Measurements from ENCODE around the gene CHCHD3.
"Not testable (repeated sequence)": the region's sequence is repeated elsewhere in the genome, so short reads cannot be mapped to it uniquely, and the experiment has no call there.

The CHCHD3 gene

GRCh38 chr7:132904209-132904608, 177.7 kb downstream of the CHCHD3 start:
- no peak for DNase-seq (ENCODE audit: low read depth, low spot score)

GRCh38 chr7:132902294-132902693, 179.6 kb downstream of the CHCHD3 start:
- not testable (repeated sequence) for DNase-seq (ENCODE audit: low read depth, low spot score)

GRCh38 chr7:132901241-132901640, 180.6 kb downstream of the CHCHD3 start:
- no peak for DNase-seq (ENCODE audit: low read depth, low spot score)

GRCh38 chr7:132899833-132900232, 182.1 kb downstream of the CHCHD3 start:
- DNase-seq (ENCODE audit: low read depth, low spot score): no peak

DNA sequence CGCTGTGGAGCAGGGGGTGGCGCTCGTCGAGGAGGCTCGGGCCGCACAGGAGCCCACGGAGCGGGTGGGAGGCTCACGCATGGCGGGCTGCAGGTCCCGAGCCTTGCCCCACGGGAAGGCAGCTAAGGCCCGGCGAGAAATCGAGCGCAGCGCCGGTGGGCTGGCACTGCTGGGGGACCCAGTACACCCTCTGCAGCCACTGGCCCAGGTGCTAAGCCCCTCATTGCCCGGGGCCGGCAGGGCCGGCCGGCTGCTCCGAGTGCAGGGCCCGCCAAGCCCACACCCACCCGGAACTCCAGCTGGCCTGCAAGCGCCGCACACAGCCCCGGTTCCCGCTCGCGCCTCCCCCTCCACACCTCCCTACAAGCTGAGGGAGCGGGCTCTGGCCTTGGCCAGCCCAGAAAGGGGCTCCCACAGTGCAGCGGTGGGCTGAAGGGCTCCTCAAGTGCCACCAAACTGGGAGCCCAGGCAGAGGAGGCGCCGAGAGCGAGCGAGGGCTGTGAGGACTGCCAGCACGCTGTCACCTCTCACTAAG, 183.2 kb downstream of the CHCHD3 start:
- DNase-seq (ENCODE audit: low read depth, low spot score): not testable (repeated sequence)

- DNase-seq (ENCODE audit: low read depth, low spot score): no peak
These were observed 184.7 kb downstream of the CHCHD3 start for GRCh38 chr7:132897093-132897687.

GRCh38 chr7:132895231-132895630, 186.7 kb downstream of the CHCHD3 start:
- no peak for DNase-seq (ENCODE audit: low read depth, low spot score)

- DNase-seq (ENCODE audit: low read depth, low spot score): no peak
These were observed 188.3 kb downstream of the CHCHD3 start for GRCh38 chr7:132893560-132893959.

DNA sequence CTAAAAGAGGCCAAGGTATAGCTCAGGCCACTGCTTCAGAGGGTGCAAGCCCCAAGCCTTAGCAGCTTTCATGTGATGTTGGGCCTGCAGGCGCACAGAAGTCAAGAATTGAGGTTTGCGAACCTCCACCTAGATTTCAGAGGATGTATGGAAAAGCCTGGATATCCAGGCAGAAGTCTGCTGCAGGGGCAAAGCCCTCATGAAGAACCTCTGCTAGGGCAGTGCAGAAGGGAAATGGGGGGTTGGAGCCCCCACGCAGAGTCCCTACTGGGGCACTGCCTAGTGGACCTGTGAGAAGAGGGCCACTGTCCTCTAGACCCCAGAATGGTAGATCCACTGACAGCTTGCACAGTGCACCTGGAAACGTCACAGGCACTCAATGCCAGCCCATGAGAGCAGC, 189.1 kb downstream of the CHCHD3 start:
- not testable (repeated sequence) for DNase-seq (ENCODE audit: low read depth, low spot score)

DNA sequence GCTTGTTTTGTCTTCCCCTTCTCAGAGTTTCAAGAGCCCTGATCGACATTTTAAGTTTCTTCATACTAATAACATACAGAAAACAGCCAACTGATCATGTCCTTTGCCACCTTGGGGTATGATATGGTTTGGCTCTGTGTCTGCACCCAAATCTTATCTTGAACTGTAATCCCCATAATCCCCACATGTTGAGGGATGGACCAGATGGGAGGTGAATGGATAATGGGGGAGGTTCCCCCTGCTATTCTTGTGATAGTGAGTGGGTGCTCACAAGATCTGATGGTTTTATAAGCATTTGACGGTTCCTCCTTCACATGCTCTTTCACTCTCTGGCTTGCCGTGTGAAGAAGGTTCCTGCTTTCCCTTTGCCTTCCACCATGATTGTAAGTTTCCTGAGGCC, 190.3 kb downstream of the CHCHD3 start:
- no peak for DNase-seq (ENCODE audit: low read depth, low spot score)

GRCh38 chr7:132882714-132883428, 199.0 kb downstream of the CHCHD3 start:
- DNase-seq (ENCODE audit: low read depth, low spot score): no peak

DNA sequence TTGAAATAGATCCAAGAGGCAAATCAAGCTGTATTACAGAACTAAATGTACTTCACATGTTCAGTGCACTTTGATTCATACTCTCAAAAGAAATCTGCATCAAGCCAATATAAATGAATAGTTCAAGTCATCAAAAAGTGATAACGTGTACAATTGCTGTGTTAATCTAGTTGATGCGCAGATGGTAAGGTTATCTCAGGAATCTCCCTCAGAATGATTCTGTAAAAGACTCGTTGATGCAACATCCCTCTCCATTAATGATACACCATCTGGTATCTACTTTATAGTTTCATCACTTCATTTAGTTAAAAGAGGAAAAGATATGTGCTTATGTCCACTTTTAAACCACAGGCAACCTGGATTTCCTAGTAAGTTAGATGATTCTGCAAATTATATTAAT, 200.6 kb downstream of the CHCHD3 start:
- no peak for DNase-seq (ENCODE audit: low read depth, low spot score)

DNA sequence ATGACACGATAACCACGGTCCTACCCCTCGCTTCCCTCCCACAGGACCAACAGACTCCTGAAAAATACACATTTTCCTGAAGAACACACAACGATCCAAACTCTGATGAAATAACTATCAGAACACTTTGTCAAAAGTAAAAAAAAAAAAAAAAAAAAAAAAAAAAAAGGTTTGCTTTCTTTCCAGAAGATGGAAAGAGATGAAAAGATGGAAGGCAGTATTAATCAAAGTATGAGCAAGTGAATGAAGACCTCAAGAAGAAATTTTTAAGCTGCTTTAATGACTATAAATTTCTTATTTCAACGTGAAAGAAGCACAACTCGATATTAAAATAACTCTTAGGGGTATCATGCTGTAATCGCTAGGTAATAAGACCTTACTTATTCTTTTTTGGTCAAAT, 202.3 kb downstream of the CHCHD3 start:
- no peak for DNase-seq (ENCODE audit: low read depth, low spot score)

GRCh38 chr7:132878204-132878919, 203.5 kb downstream of the CHCHD3 start:
- no peak for DNase-seq (ENCODE audit: low read depth, low spot score)

- DNase-seq (ENCODE audit: low read depth, low spot score): peak; percentile 9
These were observed 204.3 kb downstream of the CHCHD3 start for GRCh38 chr7:132877573-132877972.

DNA sequence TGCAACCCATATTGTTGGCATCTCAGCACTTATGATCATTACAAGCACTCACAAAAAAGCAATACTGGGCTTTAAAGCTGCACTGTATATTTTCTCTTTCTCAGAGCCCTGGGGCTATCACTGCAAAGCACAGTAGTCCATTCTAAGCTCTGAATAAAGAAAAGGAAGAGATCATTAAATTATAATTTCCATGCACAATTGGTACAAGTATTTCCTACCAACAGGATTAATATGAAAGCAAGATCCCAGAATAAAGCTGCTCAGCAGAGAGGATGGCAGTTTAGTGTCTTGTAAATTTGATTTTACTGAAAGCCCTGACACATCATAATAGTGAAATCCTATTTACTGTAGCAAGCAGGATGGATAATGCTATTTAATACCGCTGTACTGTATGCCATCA, 205.3 kb downstream of the CHCHD3 start:
- DNase-seq (ENCODE audit: low read depth, low spot score): no peak

- no peak for DNase-seq (ENCODE audit: low read depth, low spot score)
These were observed 209.9 kb downstream of the CHCHD3 start for GRCh38 chr7:132872034-132872433.

GRCh38 chr7:132871419-132871818, 210.5 kb downstream of the CHCHD3 start:
- DNase-seq (ENCODE audit: low read depth, low spot score): no peak

DNA sequence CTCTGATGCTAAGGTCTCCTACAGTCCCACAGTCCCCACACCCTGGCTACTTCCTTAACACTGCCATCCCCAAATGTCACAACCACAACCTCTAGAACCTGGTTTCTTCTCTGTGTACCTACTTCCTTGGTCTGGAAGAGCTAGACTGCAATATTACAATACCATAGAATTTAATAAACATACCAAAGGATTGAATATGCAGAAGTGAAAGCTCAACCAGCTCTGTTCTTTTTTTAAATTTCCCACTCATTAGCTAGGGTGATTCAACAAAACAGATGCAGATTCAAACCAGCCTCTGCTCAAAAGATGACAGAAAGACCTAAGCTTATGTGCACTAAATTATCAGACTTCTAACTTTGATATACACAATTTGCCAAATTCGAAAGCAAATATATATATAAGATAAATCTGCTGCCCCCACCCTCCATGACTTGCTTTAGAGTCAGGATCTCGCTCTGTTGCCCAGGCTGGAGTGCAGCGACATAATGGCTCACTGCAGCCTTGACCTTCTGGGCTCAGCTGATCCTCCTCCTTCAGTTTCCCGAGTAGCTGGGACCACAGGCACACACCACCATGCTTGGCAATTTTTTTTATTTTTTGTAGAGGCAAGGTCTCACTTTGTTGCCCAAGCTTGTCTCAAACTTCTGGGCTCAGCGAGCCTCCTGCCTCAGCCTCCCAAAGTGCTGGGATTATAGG, 212.6 kb downstream of the CHCHD3 start:
- no peak for DNase-seq (ENCODE audit: low read depth, low spot score)

DNA sequence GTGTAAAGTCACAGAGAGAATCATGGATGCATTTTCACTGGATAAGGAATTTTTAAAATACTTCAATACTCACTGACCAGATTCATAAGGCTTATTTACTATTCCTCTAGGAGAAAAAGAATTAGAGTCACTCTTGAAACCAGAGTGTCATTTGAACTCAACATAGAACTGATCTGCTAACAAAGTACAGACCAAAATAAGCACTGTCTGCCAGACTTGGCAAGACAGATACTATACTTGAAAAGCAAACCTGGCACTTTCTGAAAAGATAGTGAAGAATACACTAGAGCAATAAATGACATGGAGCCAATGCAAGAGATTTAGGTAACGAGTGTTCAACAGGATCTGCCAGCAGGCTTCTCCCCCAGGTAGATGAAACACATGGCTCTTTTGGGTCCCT, 215.3 kb downstream of the CHCHD3 start:
- DNase-seq (ENCODE audit: low read depth, low spot score): no peak

GRCh38 chr7:132866144-132866531, 215.8 kb downstream of the CHCHD3 start:
- no peak for DNase-seq (ENCODE audit: low read depth, low spot score)

Data from iPS DF 19.7 (cell line).